ENCODE measurements around the gene ZMAT3. TPM values are rescaled to one million over a fixed set of nuclear protein-coding genes. Genes with fewer than 3 reads are reported as not detected.

ZMAT3 gene
- total RNA-seq, 1 donor from 2014 or later = 48.0 TPM

DNA sequence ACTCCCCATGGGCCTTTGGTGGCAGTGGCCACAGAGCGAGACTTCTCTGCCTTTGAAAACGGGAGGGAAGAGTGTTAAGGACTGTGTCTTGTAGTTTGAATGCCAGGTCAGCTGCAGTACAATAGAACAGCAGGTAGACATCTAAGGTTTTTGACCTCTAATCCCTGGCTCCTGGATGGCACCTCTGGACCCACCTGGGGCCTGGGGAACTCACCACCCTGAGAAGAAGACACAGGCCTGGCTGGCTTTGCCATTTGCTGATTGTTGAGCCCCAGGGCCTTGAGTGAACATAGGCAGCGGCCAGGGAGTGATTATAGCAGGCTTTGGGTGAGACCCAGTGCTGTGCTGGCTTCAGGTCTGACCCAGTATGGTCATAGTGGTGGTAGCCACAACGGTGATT is 66.4 kb downstream of the ZMAT3 start:
- H3K27me3 Mint-ChIP-seq (ENCODE audit: low read depth) = no peaks in the 10 kb centered on the region
- no peaks in the 10 kb centered on the region for H3K4me1 Mint-ChIP-seq
- H3K9me3 Mint-ChIP-seq = peaks cover 25% of the 10 kb centered on the region
- H3K36me3 Mint-ChIP-seq = peaks cover 16% of the 10 kb centered on the region
- TF ChIP-seq, protein P1, sequence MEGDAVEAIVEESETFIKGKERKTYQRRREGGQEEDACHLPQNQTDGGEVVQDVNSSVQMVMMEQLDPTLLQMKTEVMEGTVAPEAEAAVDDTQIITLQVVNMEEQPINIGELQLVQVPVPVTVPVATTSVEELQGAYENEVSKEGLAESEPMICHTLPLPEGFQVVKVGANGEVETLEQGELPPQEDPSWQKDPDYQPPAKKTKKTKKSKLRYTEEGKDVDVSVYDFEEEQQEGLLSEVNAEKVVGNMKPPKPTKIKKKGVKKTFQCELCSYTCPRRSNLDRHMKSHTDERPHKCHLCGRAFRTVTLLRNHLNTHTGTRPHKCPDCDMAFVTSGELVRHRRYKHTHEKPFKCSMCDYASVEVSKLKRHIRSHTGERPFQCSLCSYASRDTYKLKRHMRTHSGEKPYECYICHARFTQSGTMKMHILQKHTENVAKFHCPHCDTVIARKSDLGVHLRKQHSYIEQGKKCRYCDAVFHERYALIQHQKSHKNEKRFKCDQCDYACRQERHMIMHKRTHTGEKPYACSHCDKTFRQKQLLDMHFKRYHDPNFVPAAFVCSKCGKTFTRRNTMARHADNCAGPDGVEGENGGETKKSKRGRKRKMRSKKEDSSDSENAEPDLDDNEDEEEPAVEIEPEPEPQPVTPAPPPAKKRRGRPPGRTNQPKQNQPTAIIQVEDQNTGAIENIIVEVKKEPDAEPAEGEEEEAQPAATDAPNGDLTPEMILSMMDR (IDR thresholded peaks at IDR 0.05; ENCODE audit: unreplicated experiment) = no peak
- DNase-seq (ENCODE audit: low spot score in 2 of 2, unreplicated experiment in 2 of 2) = no peak
- no peak overlapping the region for H3K27ac Mint-ChIP-seq
- H3K4me3 Mint-ChIP-seq = no peak overlapping the region

DNA sequence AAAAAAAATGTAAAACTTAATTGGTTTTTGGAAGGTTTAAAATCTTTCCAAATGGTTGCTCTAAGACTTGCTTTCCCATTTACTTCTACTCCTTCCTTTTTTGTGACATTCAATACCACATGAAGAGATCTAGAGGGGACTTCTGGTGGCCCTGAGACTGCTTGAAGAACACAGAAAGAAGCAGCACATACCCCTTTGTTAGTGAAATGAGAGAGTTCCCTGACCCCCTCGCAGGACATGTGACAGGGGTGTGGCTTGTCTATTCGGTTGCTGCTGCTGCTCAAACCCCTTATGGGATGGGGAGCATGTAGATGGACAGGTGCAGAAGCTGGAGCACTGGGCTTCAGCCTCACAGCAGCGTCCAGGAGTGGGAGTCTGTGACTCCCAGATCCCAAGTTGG is 71.0 kb downstream of the ZMAT3 start:
- no peak overlapping the region for H3K27ac Mint-ChIP-seq
- H3K27me3 Mint-ChIP-seq (ENCODE audit: low read depth) = no peaks in the 10 kb centered on the region
- no peak overlapping the region for H3K4me3 Mint-ChIP-seq
- no peaks in the 10 kb centered on the region for H3K4me1 Mint-ChIP-seq
- peaks cover 7% of the 10 kb centered on the region for H3K36me3 Mint-ChIP-seq
- peaks cover 9% of the 10 kb centered on the region for H3K9me3 Mint-ChIP-seq
- no peak for DNase-seq (ENCODE audit: low spot score in 2 of 2, unreplicated experiment in 2 of 2)
- TF ChIP-seq, protein P1 (IDR thresholded peaks at IDR 0.05; ENCODE audit: unreplicated experiment) = no peak

DNA sequence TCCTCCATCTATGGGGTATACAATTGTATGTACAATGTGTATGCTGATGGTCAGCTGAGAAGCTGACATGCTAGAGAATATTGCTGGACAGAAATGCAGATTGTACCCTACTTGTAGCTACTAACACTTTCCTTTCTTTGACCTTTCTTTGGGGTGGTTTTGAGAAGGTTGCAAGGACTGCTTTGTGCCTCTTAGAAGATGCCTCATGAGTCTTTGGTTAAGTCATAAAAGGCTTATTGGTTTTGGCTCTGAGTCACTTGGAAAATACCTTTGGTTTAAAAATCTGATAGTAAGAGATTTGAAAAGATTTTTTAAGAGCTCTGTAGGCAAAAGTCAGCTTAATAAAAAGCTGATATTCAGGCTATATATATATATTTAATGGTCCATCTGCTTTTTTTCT is 71.5 kb downstream of the ZMAT3 start:
- no peaks in the 10 kb centered on the region for H3K4me1 Mint-ChIP-seq
- no peak for DNase-seq (ENCODE audit: low spot score in 2 of 2, unreplicated experiment in 2 of 2)
- peaks cover 9% of the 10 kb centered on the region for H3K9me3 Mint-ChIP-seq
- H3K4me3 Mint-ChIP-seq = no peak overlapping the region
- TF ChIP-seq, protein P1 (IDR thresholded peaks at IDR 0.05; ENCODE audit: unreplicated experiment) = no peak
- no peaks in the 10 kb centered on the region for H3K27me3 Mint-ChIP-seq (ENCODE audit: low read depth)
- no peak overlapping the region for H3K27ac Mint-ChIP-seq
- H3K36me3 Mint-ChIP-seq = peaks cover 7% of the 10 kb centered on the region

GRCh38 chr3:178996399-178996798 is 75.2 kb downstream of the ZMAT3 start:
- peaks cover 7% of the 10 kb centered on the region for H3K36me3 Mint-ChIP-seq
- no peaks in the 10 kb centered on the region for H3K4me1 Mint-ChIP-seq
- H3K27ac Mint-ChIP-seq = no peak overlapping the region
- DNase-seq (ENCODE audit: low spot score in 2 of 2, unreplicated experiment in 2 of 2) = no peak
- peaks cover 12% of the 10 kb centered on the region for H3K9me3 Mint-ChIP-seq
- TF ChIP-seq, protein P1 (IDR thresholded peaks at IDR 0.05; ENCODE audit: unreplicated experiment) = no peak
- no peaks in the 10 kb centered on the region for H3K27me3 Mint-ChIP-seq (ENCODE audit: low read depth)
- H3K4me3 Mint-ChIP-seq = no peak overlapping the region

DNA sequence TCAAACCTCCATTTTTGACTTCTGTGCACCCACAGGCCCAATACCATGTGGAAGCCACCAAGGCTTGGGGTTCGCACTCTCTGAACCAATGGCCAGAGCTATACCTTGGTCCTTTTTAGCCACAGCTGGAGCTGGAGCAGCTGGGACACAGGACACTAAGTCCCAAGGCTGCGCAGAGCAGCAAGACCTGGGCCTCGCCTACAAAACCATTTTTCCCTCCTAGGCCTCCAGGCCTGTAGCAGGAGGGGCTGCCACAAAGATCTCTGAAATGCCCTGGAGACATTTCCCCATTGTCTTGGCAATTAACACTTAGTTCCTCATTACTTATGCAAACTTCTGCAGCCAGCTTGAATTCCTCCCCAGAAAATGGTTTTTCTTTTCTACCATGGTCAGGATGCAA is 81.3 kb downstream of the ZMAT3 start:
- H3K4me3 Mint-ChIP-seq = no peak overlapping the region
- TF ChIP-seq, protein P1 (IDR thresholded peaks at IDR 0.05; ENCODE audit: unreplicated experiment) = no peak
- no peaks in the 10 kb centered on the region for H3K27me3 Mint-ChIP-seq (ENCODE audit: low read depth)
- H3K9me3 Mint-ChIP-seq = peaks cover 55% of the 10 kb centered on the region
- H3K4me1 Mint-ChIP-seq = no peaks in the 10 kb centered on the region
- H3K36me3 Mint-ChIP-seq = peaks cover 32% of the 10 kb centered on the region
- no peak for DNase-seq (ENCODE audit: low spot score in 2 of 2, unreplicated experiment in 2 of 2)
- no peak overlapping the region for H3K27ac Mint-ChIP-seq

DNA sequence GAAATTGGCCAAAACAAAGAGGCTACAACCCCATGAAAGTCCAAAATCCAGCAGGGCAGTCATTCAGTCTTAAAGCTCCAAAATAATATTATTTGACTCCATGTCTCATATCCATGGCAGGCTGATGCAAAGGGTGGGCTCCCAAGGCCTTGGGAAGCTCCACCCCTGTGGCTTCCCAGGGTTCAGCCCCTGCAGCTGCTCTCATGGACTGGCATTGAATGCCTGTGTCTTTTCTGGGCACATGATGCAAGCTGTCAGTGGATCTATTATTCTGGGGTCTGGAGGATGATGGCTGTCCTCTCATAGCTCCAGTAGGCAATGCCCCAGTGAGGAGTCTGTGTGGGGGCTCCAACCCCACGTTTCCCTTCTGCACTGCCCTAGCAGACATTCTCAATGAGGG is 81.8 kb downstream of the ZMAT3 start:
- no peak overlapping the region for H3K4me3 Mint-ChIP-seq
- H3K4me1 Mint-ChIP-seq = no peaks in the 10 kb centered on the region
- DNase-seq (ENCODE audit: low spot score in 2 of 2, unreplicated experiment in 2 of 2) = no peak
- peaks cover 59% of the 10 kb centered on the region for H3K9me3 Mint-ChIP-seq
- H3K27me3 Mint-ChIP-seq (ENCODE audit: low read depth) = no peaks in the 10 kb centered on the region
- TF ChIP-seq, protein P1 (IDR thresholded peaks at IDR 0.05; ENCODE audit: unreplicated experiment) = no peak
- peaks cover 36% of the 10 kb centered on the region for H3K36me3 Mint-ChIP-seq
- H3K27ac Mint-ChIP-seq = no peak overlapping the region

Measured in mesothelial cell of epicardium (in vitro differentiated cells).